GM06990 (cell line): Measurements from ENCODE around the gene E2F1.

Experiments used
- DNase-seq: peaks from one replicate; pipeline ENCODE4 v3.0.0-alpha.2; 2011; ENCODE audit not compliant: insufficient read length; ENCODE audit errors: extremely low read depth
- H3K27me3 ChIP-seq: replicated peaks from 2 replicates; pipeline ENCODE4 v1.6.0; 2011; ENCODE audit warnings: low read length; ENCODE audit not compliant: control insufficient read depth, insufficient read depth
- H3K36me3 ChIP-seq: 2 replicates; pipeline ENCODE4 v1.5.1; 2011; ENCODE audit warnings: low read length; ENCODE audit not compliant: control insufficient read depth, insufficient read depth
- H3K4me3 ChIP-seq: replicated peaks from 2 replicates; pipeline ENCODE4 v1.5.1; 2011; ENCODE audit warnings: low read depth, mild to moderate bottlenecking, control low read depth, low read length
- TF ChIP-seq, protein P1 (sequence below): IDR thresholded peaks from 2 replicates; pipeline ENCODE4 v1.5.1; 2011; ENCODE audit warnings: low read length, control low read depth, mild to moderate bottlenecking, inconsistent platforms; ENCODE audit not compliant: insufficient read depth, poor library complexity, severe bottlenecking

The E2F1 gene

GRCh38 chr20:33716498-33716897 lies 30.3 kb upstream of the E2F1 start:
- H3K4me3 ChIP-seq, result no peak overlapping the region
- H3K36me3 ChIP-seq, result no peaks in the 10 kb centered on the region; the same call in none of the 2 replicates
- H3K27me3 ChIP-seq, result no peaks in the 10 kb centered on the region
- DNase-seq, result no peak
- TF ChIP-seq, protein P1, sequence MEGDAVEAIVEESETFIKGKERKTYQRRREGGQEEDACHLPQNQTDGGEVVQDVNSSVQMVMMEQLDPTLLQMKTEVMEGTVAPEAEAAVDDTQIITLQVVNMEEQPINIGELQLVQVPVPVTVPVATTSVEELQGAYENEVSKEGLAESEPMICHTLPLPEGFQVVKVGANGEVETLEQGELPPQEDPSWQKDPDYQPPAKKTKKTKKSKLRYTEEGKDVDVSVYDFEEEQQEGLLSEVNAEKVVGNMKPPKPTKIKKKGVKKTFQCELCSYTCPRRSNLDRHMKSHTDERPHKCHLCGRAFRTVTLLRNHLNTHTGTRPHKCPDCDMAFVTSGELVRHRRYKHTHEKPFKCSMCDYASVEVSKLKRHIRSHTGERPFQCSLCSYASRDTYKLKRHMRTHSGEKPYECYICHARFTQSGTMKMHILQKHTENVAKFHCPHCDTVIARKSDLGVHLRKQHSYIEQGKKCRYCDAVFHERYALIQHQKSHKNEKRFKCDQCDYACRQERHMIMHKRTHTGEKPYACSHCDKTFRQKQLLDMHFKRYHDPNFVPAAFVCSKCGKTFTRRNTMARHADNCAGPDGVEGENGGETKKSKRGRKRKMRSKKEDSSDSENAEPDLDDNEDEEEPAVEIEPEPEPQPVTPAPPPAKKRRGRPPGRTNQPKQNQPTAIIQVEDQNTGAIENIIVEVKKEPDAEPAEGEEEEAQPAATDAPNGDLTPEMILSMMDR, result no peak

DNA sequence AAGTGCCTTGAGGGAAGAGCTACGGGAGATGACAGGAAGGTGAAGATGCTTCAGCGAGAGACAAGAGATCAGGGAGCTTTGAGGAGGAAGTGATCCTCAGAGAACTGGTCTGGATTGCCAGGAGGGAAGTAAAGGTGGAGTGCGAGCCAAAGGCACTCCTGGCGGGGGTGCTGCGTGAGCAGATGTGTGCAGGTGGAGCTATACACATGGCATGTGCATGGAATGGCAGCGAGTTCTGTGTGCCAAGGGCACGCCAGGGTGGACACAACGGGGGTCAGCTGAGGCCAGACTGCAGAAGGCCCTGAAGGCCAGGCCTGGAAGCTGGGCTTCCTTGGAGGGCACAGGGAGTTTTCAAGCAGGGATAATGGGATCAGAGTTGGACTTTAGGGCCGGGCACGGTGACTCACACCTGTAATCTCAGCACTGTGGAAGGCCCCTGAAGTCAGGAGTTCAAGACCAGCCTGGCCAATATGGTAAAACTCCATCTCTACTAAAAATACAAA lies 27.7 kb upstream of the E2F1 start:
- no peaks in the 10 kb centered on the region; the same call in none of the 2 replicates for H3K36me3 ChIP-seq
- DNase-seq, result no peak
- TF ChIP-seq, protein P1, result no peak
- no peak overlapping the region for H3K4me3 ChIP-seq
- no peaks in the 10 kb centered on the region for H3K27me3 ChIP-seq

DNA sequence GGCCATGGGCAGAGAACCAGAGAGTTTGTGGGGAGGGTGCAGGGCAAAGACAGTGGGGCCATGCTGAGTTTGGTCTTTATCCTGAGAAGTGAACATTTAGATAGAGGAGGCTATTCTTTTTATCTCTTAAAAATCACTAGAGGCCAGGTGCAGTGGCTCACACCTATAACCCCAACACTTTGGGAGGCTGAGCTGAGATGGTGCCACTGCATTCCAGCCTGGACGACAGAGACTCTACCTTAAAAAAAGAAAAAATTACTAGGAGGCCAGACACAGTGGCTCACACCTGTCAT lies 25.2 kb upstream of the E2F1 start:
- no peak for DNase-seq
- TF ChIP-seq, protein P1, result no peak
- no peak overlapping the region for H3K4me3 ChIP-seq
- H3K27me3 ChIP-seq, result no peaks in the 10 kb centered on the region
- H3K36me3 ChIP-seq, result peaks cover 4% of the 10 kb centered on the region

GRCh38 chr20:33710681-33711445 lies 24.7 kb upstream of the E2F1 start:
- no peak for DNase-seq
- TF ChIP-seq, protein P1, result no peak
- no peak overlapping the region for H3K4me3 ChIP-seq
- H3K36me3 ChIP-seq, result peaks cover 4% of the 10 kb centered on the region
- no peaks in the 10 kb centered on the region for H3K27me3 ChIP-seq

- Histone ChIP-seq H3K36me3 (peaks cover 4% of the 10 kb centered on the region), H3K4me3 (no peak overlapping the region), H3K27me3 (no peaks in the 10 kb centered on the region)
- TF ChIP-seq, protein P1, result no peak
- DNase-seq, result no peak
Measured at GRCh38 chr20:33709905-33710541, 23.8 kb upstream of the E2F1 start.
